ENCODE results near the gene GLT8D2.

DNA sequence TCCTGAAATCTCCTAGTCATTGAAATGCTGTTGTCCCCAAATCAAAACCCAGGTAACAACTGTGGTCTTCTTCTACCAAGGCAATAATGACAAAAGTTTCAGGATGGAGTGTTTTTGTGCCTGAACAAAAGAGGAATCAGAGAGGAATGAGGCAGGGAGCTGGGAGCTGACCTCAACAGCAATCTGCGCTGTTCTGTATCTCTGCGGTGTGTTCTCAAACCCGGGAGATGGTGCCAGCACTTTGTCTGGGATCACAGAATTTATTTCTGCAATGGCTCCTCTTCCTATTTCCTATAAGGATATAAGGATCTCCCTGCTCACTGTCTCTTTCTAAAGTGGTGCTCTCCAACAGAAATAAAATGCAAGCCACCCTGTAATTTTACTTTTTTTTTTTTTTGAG is 449 bp upstream of the GLT8D2 start:
- no peak for TF ChIP-seq CTCF (IDR thresholded peaks at IDR 0.05; ENCODE audit: insufficient read depth, low read length, poor library complexity, severe bottlenecking)
- TF ChIP-seq EZH2phosphoT487 (conservative IDR thresholded peaks at IDR 0.05; ENCODE audit: low read length): no peak
